SU-DHL-6 (cell line): ENCODE measurements around the gene LSM3.

Experiments used
- H2AFZ ChIP-seq: fragments of 200-600 bp; sonication (generic); 2 replicates; pipeline ENCODE4 v1.6.1; 2014; ENCODE audit warnings: low read depth, mild to moderate bottlenecking, moderate library complexity, mixed read lengths, antibody characterized with exemption, low read length; ENCODE audit not compliant: severe bottlenecking
- H3F3A ChIP-seq: fragments of 200-600 bp; shearing (Covaris generic); 2 replicates; pipeline ENCODE4 v1.6.0; 2016; ENCODE audit warnings: antibody characterized with exemption, mild to moderate bottlenecking; ENCODE audit not compliant: insufficient read depth
- H3K27ac ChIP-seq: fragments of 200-600 bp; sonication (generic); 2 replicates; pipeline ENCODE4 v1.5.1; 2016; ENCODE audit warnings: low read depth, mild to moderate bottlenecking, low read length, moderate library complexity, mixed read lengths
- H3K27me3 ChIP-seq: fragments of 200-600 bp; sonication (generic), shearing (Covaris generic); 2 replicates; pipeline ENCODE4 v1.6.0; 2014; ENCODE audit warnings: mild to moderate bottlenecking, low read length
- H3K36me3 ChIP-seq: fragments of 200-600 bp; sonication (generic); 2 replicates; pipeline ENCODE4 v1.6.1; 2014; ENCODE audit warnings: mild to moderate bottlenecking, low read length, mixed read lengths
- H3K4me2 ChIP-seq: fragments of 300-600, 200-600 bp; shearing (Covaris generic), sonication (generic); 2 replicates; pipeline ENCODE4 v1.6.0; 2014; ENCODE audit warnings: low read length, low read depth, mild to moderate bottlenecking; ENCODE audit not compliant: poor library complexity, severe bottlenecking
- H3K4me3 ChIP-seq: fragments of 200-600 bp; sonication (generic); 2 replicates; pipeline ENCODE4 v1.5.1; 2014; ENCODE audit warnings: antibody characterized with exemption, low read length, mild to moderate bottlenecking, mixed read lengths; ENCODE audit not compliant: insufficient read depth, poor library complexity, severe bottlenecking
- H3K79me2 ChIP-seq: fragments of 200-600 bp; sonication (generic); 2 replicates; pipeline ENCODE4 v1.6.1; 2014; ENCODE audit warnings: mild to moderate bottlenecking, low read length, moderate library complexity; ENCODE audit not compliant: insufficient read depth
- H3K9ac ChIP-seq: fragments of 200-600 bp; sonication (generic); 2 replicates; pipeline ENCODE4 v1.7.0; 2014; ENCODE audit warnings: mild to moderate bottlenecking, low read length
- H3K9me2 ChIP-seq: fragments of 200-600 bp; sonication (generic); replicated peaks from 2 replicates; pipeline ENCODE4 v1.6.1; 2014; ENCODE audit warnings: low read length; ENCODE audit not compliant: insufficient read depth
- H3K9me3 ChIP-seq: fragments of 200-600 bp; sonication (generic); 2 replicates; pipeline ENCODE4 v1.6.1; 2014; ENCODE audit warnings: low read length, mixed read lengths; ENCODE audit not compliant: insufficient read depth
- H4K20me1 ChIP-seq: fragments of 200-600 bp; sonication (generic); 2 replicates; pipeline ENCODE4 v1.6.1; 2014; ENCODE audit warnings: low read depth, mild to moderate bottlenecking, antibody characterized with exemption, low read length, moderate library complexity, mixed read lengths
- EZH2phosphoT487 ChIP-seq: fragments of 200-600 bp; sonication (generic), shearing (Covaris generic); conservative IDR thresholded peaks from 2 replicates; pipeline ENCODE4 v1.6.1; 2018; ENCODE audit warnings: mild to moderate bottlenecking, antibody characterized with exemption, low read length, moderate library complexity, mixed read lengths
- TF ChIP-seq, protein P1 (sequence below): fragments of 200-600 bp; sonication (generic); IDR thresholded peaks from one replicate; pipeline ENCODE4 v1.5.1; 2017; ENCODE audit warnings: antibody characterized with exemption, mild to moderate bottlenecking, low read length, moderate library complexity; ENCODE audit not compliant: insufficient read depth, poor library complexity, severe bottlenecking

Gene LSM3

DNA sequence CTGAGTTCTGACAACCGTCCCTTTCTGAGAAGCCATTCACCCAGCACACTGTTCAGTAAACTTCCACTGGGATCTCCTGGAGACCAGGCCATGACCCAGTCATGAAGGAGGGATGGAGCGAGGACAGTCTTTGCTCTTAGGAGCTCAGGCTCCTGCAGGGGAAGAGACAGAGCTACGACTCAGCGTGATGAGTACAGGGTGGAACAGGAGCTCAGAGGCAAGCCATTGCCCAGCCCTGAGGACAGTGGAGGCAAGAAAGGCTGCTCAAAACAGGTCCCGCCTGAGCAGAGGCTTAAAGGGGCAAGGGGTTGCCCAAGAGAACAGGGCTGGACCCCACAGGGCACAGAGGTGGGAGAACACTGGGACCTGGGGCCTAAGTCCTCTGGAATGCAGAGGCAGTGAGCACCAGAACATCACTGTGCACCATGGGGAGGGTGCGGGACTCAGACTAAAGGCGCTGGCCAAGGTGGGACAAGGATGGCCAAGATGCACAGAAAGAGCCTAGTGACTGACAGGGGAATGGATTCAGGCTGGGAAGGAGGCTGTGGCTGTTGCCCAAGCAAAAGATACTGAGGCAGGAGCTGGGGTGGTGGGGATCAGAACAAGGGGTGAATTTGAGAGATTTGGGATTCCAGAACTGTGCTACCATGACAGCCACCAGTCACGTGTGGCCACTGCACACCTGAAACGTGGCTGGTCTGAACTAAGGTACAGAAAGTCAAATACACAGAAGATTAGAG lies 28.0 kb upstream of the LSM3 start:
- H3K36me3 ChIP-seq, result no peaks in the 10 kb centered on the region

DNA sequence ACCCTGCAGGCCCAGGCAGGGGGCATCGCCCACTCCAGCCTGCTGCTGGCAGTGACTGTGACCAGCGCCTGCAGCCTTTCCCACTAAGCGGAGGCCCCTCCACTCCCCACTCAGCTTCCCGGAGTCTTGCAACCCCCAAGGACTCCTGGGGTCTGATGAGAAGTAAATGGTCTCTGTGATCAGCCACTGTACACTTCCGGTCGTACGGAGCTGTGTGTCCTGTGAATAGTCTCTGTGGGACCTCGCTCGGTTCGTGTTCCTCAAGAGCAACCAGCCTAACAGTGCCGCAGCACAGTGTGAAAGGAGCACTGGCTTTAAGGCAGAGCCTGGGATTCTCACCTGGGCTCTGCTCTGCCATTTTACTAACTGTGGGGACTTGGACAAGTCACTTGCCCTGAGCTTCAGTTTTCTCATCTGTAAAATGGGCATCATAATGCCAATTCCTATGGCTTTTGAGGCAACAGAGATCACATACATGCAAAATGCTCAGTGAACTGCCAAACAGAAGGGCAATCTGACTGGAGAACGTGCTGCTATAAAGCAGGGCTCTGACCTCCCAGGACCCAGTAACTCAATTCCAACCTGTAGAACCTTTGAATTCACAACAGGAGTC lies 27.0 kb upstream of the LSM3 start:
- Histone ChIP-seq H2AFZ (no peak overlapping the region), H3K27ac (no peak overlapping the region), H3K9ac (no peak overlapping the region), H3K4me2 (no peak overlapping the region), H3K9me3 (no peaks in the 10 kb centered on the region), H4K20me1 (no peaks in the 10 kb centered on the region), H3F3A (no peaks in the 10 kb centered on the region), H3K36me3 (no peaks in the 10 kb centered on the region), H3K4me3 (no peak overlapping the region), H3K27me3 (no peaks in the 10 kb centered on the region), H3K79me2 (no peaks in the 10 kb centered on the region), H3K9me2 (no peaks in the 10 kb centered on the region)
- no peak for TF ChIP-seq EZH2phosphoT487
- TF ChIP-seq, protein P1, sequence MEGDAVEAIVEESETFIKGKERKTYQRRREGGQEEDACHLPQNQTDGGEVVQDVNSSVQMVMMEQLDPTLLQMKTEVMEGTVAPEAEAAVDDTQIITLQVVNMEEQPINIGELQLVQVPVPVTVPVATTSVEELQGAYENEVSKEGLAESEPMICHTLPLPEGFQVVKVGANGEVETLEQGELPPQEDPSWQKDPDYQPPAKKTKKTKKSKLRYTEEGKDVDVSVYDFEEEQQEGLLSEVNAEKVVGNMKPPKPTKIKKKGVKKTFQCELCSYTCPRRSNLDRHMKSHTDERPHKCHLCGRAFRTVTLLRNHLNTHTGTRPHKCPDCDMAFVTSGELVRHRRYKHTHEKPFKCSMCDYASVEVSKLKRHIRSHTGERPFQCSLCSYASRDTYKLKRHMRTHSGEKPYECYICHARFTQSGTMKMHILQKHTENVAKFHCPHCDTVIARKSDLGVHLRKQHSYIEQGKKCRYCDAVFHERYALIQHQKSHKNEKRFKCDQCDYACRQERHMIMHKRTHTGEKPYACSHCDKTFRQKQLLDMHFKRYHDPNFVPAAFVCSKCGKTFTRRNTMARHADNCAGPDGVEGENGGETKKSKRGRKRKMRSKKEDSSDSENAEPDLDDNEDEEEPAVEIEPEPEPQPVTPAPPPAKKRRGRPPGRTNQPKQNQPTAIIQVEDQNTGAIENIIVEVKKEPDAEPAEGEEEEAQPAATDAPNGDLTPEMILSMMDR, result no peak

More for the DNA sequence above, 28.0 kb upstream of the LSM3 start:
- Histone ChIP-seq H3K9ac (no peak overlapping the region), H3K27me3 (no peaks in the 10 kb centered on the region), H3K79me2 (no peaks in the 10 kb centered on the region), H3F3A (no peaks in the 10 kb centered on the region), H3K27ac (no peak overlapping the region), H2AFZ (no peak overlapping the region), H3K9me3 (no peaks in the 10 kb centered on the region), H3K4me2 (no peak overlapping the region), H3K4me3 (no peak overlapping the region), H3K9me2 (no peaks in the 10 kb centered on the region), H4K20me1 (no peaks in the 10 kb centered on the region)
- TF ChIP-seq, protein P1, result no peak
- no peak for TF ChIP-seq EZH2phosphoT487

DNA sequence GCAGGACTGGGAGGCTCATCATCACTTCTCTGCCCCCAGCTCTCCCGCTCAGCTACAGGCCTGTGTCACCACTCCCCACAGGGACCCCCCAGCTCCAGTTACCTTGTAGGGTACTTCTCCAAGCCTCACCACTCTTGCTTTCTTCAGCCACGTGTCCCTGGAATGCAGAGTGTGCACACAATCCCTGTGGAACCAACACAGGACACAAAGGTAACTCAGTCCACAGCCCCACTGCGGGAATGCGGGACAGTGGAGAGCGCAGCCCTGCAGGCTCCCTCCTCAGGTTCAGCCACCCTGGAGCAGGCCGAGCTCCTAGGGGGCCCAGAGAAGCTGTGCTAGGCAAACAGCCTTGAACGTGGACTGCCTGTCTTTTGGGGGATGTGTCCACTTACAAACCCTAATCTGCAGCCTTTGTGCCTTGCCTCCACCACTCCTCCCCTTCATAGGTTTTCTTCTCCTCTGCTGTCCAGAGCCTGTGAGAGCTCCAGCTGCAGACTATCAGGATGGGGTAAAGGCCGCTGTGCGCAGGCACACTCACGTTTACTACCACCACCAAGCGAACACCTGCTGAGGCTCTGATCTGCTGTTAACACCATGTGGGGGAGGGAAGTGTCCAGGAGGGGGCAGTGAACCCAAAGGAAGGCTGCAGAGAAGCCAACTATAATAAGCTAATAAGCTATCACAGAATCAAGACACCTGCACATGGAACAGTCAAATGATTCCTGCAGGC lies 26.2 kb upstream of the LSM3 start:
- Histone ChIP-seq H3K9ac (no peak overlapping the region), H3K36me3 (no peaks in the 10 kb centered on the region), H3K27ac (no peak overlapping the region), H3F3A (no peaks in the 10 kb centered on the region), H2AFZ (no peak overlapping the region), H3K9me2 (no peaks in the 10 kb centered on the region), H3K9me3 (no peaks in the 10 kb centered on the region), H3K4me2 (no peak overlapping the region), H4K20me1 (no peaks in the 10 kb centered on the region), H3K27me3 (no peaks in the 10 kb centered on the region), H3K79me2 (no peaks in the 10 kb centered on the region), H3K4me3 (no peak overlapping the region)
- no peak for TF ChIP-seq EZH2phosphoT487

DNA sequence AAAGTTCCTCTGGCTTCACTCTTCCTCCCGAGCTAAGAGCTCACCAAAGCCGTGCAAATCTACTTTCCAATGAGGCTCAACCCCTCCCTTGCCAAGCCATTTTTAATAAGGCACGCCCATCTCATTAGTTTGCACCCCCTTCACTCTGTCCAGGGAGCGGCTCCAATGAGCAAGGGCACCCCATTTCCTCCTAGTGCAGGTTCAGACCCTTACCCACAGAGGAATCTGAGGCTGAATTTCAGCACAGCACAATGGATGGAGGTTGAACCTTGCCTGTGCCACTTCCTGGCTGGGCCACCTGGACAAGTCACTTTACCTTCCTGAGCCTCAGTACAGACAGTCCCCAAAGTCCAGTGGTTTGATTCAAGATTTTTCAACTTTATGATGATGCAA lies 25.7 kb upstream of the LSM3 start:
- H2AFZ ChIP-seq, result no peak overlapping the region
- no peak overlapping the region for H3K4me2 ChIP-seq
- H3K27ac ChIP-seq, result no peak overlapping the region
- H3K36me3 ChIP-seq, result no peaks in the 10 kb centered on the region
- H3K27me3 ChIP-seq, result no peaks in the 10 kb centered on the region
- TF ChIP-seq EZH2phosphoT487, result no peak
- TF ChIP-seq, protein P1, result no peak
- no peak overlapping the region for H3K9ac ChIP-seq
- H3K4me3 ChIP-seq, result no peak overlapping the region
- H3K79me2 ChIP-seq, result no peaks in the 10 kb centered on the region
- H3K9me2 ChIP-seq, result no peaks in the 10 kb centered on the region
- no peaks in the 10 kb centered on the region for H4K20me1 ChIP-seq
- H3F3A ChIP-seq, result no peaks in the 10 kb centered on the region
- H3K9me3 ChIP-seq, result no peaks in the 10 kb centered on the region
